ENCODE measurements around the gene MGAT5.
A peak's percentile ranks its signal among the peaks of the same experiment; 100 is the strongest.

Gene MGAT5

GRCh38 chr2:134281815-134282419 lies 28.0 kb downstream of the MGAT5 start:
- no peak for DNase-seq

DNA sequence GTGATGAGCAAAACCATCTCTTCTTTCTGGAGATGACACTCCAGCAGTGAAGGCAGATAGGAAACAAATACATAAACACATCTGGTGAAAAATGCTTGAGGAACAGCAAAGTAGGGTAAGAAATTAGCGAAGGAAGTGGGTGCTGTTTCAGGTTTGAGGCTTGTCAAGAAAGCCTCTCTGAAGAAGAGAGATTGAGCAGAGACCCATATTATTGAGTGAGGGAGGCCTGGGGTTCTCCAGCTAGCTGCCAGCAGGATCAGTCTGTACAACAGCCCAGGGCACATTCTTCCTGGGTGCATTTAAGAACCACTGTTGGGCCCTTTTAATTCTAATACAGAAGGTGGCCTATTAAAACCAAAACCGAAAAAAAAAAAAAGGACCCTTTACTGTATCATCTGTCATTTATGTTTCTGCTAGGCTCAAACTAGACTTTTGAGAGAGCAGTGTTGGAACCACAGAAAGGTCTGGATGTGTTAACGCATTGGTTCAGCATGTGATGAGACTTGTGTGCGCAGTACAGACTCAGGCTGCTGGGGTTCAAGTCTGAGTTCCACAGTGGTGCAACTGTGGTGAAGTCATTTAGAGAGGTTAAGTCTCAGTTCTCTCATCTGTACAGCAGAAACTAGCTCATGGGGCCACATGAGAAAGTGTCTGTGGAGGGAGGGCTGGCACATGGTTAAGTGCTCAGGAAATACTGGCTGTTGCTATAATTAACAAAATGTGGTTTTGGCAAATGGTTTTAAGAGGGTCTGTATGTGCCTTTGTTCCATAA lies 28.9 kb downstream of the MGAT5 start:
- DNase-seq: peak; percentile 15

DNA sequence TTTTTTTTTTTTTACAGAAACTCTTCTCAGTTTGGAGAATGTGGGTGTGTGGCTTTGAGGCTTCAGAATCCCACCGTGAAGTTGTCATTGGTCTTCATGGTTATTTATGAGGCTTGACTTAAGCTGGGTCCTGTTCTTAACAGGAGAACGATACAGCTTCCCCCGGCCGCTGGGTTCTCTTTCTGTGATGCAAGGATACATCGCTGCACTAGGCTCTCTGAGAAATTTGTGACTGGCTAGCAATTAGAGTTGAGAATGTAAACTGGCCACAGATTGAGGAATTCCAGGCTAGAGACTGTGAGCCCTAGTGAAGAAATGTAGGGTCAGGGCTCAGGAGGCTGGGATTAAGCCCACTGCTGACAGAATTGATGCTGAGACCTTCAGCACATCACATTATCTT lies 29.8 kb downstream of the MGAT5 start:
- DNase-seq: no peak

GRCh38 chr2:134284119-134284670 lies 30.3 kb downstream of the MGAT5 start:
- DNase-seq: no peak

GRCh38 chr2:134287323-134287722 lies 33.5 kb downstream of the MGAT5 start:
- no peak for DNase-seq

GRCh38 chr2:134288814-134289213 lies 34.9 kb downstream of the MGAT5 start:
- DNase-seq: no peak

DNA sequence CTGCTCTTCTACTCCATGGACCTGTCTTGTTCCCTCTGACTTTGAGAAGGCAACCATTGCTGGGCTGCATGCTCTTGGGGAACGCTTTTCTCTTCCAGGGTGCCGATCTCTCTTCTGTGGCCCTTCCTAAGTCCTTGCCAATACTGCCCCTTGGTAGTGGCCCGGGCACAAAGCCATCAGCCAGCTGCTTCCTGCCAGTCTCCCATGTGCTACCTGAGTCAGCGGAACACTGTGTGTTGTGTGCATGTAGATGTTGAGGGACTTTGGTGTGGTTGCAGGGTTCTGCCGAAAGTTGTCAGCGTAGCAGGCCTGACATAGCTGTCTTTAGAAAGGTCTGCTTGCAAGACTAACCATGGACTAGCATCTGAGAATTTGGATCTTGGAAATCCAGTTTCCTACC lies 35.4 kb downstream of the MGAT5 start:
- no peak for DNase-seq

DNA sequence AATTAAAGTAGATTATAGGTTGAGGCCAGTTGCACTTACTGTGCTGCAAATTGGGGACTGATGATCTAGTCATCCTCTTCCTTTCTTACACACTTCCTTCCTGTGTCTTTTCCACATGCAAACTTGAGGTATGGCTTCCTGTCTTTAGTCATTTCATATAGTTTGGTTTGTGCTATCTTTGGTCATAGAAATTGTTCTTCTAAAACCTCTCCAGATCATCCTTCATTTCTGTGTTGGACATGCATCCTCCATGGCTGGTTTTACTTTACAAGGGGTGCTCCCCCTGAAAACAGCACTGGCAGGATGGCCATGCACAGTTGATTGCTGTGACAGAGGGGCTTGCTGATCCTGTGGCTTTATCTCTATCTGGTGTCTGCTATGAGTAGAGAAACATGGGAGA lies 36.5 kb downstream of the MGAT5 start:
- peak; percentile 24 for DNase-seq

DNA sequence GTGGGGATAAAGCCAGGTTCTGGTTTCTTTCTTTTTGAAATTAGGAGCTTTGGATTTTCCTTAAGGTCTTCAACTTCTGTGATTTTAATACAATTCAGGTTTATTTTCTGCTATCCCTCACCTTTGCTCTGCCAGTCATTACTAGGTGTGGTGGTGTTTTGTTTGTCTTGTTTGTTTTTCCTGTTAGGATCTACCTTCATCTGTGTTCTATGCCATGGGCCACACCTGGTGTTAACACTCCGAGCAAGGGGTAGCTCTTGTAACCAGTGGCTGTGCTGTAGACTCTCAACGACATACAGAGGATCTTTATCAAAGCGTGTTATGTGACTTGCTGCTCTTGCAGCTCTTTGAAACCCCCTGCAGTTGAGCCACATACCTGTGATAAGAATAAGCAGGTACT lies 38.6 kb downstream of the MGAT5 start:
- no peak for DNase-seq

DNA sequence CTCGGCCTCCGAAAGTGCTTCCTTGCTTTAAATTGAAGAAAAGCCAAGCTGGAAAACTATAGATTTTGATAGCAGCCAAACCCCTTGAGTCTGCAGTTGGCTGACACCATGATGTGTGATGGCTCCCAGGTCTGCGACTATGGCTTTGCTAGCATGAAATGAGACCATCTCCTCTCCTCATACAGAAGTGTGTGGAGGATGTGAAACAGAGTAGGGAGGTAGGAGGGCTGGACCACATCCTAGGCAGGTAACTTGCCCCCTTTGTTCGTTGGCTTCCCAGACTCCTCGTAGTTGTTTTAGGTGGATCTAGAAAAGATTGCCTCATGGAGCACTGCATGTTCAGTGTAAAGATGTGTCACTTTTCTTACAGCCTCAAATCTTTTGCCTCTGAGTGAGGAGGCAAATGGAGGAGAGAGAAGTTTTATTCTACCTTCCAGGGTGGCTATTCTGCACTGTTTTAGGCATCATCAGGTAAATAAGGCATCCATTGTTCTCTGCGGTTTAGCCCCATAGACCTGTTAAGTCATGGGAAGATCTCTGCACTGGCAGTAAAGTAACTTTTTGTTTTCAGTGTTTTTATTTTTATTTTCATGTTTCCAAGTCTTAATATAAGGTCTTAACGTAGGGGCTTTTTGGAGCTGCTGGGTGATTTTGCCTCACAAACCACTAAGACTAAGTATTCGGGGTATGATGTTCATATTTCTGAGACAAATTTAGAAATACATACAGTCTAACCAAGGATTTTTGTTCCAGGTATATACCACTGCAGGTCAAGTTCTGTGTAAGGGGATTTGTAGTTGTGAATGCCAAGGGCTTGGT lies 40.1 kb downstream of the MGAT5 start:
- no peak for DNase-seq

DNA sequence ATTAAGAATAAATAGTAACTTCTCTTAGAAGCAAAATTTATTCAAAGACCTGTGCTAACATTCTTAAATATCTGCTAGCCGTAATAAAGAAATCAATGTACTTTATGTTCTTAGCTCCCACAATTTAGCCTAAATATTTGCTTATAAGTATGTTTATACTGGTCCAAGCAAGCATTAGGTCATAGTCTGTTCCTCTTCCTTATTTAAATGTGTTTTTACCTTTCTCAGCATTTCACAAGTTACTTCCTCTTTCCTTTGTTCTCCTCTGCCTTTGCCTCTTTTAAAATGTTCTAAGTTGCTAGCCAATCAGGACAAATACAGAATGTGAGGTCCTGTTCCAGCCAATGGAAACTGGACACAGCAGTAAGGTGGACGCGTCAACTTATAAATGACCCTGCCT lies 40.7 kb downstream of the MGAT5 start:
- peak; percentile 62 for DNase-seq

GRCh38 chr2:134295441-134295840 lies 41.6 kb downstream of the MGAT5 start:
- no peak for DNase-seq

DNA sequence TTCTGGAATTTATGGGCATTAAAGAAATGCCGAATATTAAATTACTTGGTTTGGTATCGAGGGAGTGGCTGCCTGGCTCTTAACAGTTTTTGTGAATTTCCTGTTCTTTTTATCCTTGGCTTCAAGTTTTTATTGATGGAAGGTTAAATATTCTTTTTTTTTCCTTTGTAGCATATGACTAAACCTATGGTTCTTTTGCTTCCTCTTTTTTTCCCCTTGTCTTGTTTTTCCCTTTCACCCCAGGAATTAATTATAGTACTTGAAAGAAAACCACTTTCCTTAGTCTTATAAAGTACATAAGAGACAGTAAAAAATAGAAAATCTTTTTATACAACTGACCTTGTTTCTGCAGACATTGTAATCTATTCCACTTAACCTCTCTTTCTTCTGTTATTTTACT lies 42.4 kb downstream of the MGAT5 start:
- peak; percentile 55 for DNase-seq

- no peak for DNase-seq
Measured at GRCh38 chr2:134299334-134299733, 45.5 kb downstream of the MGAT5 start.

GRCh38 chr2:134300585-134300984 lies 46.7 kb downstream of the MGAT5 start:
- no peak for DNase-seq

GRCh38 chr2:134301099-134301927 lies 47.4 kb downstream of the MGAT5 start:
- DNase-seq: no peak

DNA sequence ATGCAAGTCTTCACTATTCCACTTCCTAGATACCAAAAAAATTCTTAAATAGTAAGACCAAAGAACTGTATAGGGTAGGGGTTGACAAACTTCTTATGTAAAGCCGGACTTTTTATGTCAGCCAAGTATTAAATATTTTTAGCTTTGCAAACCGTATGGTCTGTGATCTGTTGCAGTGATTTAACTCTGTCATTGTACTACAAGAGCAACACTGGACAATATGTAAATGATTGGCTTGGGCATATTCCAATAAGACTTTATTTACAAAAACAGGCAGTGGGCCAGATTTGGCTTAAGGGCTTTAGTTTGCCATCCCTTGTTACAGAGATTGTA lies 48.0 kb downstream of the MGAT5 start:
- DNase-seq: no peak

GRCh38 chr2:134304394-134305108 lies 50.7 kb downstream of the MGAT5 start:
- DNase-seq: no peak

DNA sequence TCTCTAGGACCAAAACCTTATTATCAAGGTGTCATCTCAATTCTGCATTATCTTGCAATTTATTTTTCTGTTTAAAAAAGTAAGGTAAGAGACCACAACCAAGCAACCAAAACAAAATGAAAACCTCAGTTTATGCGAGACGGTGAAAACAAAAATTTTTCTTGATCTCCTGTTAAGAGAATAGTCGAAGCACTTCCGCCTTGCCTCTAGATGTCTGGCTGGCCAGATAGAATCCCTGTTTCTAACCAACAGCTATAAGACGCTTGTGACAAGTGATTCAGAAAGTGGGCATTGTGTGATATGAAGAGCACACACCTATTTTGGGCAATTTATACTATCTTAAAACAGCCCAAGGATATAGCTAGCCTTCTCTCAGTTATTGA lies 51.2 kb downstream of the MGAT5 start:
- no peak for DNase-seq

- no peak for DNase-seq
Measured at GRCh38 chr2:134306521-134306920, 52.6 kb downstream of the MGAT5 start.

DNA sequence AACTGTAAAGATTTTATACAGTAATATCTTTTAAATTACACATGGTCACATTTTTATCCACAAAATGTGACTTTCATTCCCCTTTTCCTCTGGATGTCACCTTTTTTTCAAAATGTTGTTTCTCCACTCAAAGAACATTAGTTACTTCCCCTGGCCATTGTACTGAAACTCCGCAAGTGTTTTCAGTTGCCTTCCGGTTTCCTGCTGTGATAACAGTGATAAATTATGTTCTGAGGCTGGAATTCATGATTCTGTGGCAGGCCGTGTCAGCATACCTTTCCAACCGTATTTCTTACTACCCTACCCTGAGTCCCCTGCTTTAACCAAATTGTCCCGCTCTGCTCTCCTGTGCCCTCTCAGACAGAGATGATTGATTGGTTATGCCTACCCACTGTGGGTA lies 53.5 kb downstream of the MGAT5 start:
- peak; percentile 52 for DNase-seq

Measured in hematopoietic multipotent progenitor cell treated with erythropoietin and hydrocortisone succinate and interleukin-3 and kit ligand, for 4 days (in vitro differentiated cells).